ENCODE data around the gene STARD13.
A peak's percentile ranks its signal among the peaks of the same experiment; 100 is the strongest.

STARD13 gene

DNA sequence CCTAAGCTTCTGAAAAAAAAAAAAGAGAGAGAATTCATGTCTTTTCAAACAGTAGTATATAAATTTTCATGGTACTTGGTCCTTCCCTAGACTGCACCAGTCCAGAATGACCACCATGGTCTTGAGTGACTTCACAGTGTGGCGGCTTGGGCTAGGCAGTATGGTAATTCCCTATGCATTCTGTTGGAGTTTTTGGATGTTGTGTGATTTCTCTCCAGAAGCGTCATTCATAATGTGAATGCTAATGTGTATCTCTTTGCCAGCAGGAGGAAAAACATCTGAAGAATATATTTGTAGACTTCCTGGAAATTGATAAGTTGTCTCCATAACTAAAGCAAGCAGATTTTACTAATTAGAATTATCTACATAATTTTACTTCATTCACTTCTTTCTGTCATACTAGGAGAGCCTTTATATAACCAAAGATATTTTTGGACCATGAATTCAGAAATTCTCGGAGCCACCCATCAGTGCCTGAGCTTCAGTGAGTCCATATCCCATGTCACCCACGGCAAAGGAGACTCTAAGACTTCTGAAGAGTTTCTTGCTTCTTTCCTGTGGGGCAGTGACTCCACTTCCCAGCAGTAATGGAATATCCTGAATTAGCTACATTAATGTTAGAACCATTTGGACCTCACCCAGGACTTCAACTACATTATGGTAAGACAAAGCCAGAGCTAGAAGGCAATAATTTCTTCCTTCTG, 8.4 kb downstream of the STARD13 start:
- no peak for DNase-seq

DNA sequence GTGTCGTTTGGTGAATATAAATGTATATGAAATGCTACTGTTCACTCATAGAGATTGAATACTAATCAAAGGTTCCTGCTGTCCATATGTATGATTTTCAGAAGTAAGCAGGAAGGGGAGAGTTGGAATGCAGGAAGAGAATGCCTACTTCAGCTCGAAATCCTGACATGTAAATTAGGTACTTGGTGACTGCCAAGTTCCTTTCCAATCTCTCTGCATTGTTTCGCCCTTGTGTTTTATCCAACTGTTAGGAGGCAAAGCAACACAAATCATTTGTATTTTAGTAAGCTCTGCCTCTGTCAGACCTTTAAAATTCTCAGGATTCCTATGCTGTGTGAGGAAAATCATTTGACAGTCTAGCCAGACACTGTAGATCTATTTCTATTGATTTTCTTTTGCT, 9.0 kb downstream of the STARD13 start:
- peak; percentile 80 for DNase-seq

DNA sequence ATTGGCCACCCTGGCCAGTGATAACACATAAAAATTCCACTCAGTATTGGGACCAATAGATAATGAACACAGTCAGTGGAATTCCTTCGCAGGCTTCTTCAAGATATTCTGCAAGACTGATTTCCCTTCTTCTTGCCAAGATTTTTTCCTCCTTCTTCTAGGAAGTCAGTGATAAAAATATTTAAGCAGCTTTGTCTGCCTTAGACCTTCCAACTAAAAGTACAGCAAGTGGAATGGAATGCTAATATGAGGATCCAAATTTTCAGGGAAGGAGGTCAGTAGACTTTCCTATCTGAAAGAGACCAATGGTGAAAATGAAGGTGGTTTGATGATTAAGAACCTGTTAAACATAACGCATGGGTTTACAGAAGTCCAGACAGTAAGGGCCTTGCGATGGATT, 9.6 kb downstream of the STARD13 start:
- peak; percentile 90 for DNase-seq

- DNase-seq, result no peak
These were observed 11.3 kb downstream of the STARD13 start for GRCh38 chr13:33274264-33274663.

GRCh38 chr13:33272531-33273124, 12.9 kb downstream of the STARD13 start:
- DNase-seq, result no peak

DNA sequence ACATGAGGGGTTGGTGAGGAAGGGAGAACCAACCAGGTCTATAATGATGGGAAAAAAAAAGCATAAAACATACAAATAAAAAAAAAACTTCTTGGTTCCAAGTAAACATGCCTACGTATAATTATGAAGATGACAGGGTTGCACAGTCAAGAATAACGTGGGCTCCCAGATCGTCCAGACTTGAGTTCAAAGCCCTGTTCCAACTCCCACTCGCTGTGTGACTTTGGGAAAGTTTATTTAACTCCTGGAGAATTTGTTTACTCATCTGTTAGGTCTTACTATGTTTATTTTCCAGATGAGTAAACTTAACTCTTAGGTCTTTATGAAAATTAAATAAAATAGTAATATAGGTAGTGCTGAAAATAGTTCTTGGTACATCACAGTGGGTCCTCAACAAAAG, 13.8 kb downstream of the STARD13 start:
- DNase-seq, result no peak

DNA sequence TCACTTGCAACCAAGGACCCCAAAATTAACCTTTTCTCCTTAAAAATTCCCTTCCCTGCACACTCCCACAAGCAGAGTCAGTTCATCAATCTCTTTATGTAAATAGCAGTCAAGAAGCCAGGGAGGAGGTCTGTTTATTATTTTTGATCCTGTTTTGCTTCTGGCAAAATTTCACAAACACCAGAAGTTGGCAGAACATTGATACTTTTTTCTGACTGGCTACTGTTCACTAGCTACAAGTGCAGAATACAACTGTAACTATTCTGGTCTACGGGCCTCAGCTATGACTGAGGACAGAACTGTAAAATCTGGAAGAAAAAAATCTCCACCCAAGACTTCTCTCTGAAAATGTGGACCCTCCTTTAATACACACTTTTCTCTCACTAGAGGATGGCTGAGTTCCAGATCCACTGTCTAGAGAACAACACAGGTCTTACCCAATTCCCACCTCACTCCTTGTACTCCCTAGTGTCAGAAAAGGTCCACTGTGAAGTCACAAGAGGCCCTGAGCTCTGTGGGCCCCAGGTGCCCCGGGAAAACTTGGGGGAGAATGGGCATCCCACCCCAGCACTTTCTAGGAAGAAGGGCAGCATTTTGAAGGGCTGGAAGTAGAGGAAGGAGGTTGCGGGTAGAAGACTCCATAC, 14.5 kb downstream of the STARD13 start:
- no peak for DNase-seq

GRCh38 chr13:33265607-33266006, 19.9 kb downstream of the STARD13 start:
- DNase-seq, result no peak

- DNase-seq, result no peak
These were observed 20.4 kb downstream of the STARD13 start for GRCh38 chr13:33265133-33265532.

DNA sequence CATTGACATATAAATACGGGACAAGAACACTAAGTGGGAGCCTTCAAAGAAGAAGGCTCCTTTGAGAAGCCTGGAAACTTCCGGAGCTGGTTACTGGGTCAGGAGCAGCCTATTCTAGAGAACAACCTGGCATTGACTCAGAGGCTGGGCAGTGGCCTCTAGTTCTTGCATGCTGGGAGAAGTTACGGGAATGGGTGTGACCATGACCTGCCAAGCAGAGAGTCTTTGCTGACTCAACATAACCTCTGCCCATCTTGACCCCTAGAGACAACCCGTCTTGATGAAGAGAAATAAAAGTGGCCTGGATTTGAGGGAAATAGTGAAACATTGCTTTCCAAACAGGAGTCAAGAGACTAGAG, 21.0 kb downstream of the STARD13 start:
- no peak for DNase-seq

DNA sequence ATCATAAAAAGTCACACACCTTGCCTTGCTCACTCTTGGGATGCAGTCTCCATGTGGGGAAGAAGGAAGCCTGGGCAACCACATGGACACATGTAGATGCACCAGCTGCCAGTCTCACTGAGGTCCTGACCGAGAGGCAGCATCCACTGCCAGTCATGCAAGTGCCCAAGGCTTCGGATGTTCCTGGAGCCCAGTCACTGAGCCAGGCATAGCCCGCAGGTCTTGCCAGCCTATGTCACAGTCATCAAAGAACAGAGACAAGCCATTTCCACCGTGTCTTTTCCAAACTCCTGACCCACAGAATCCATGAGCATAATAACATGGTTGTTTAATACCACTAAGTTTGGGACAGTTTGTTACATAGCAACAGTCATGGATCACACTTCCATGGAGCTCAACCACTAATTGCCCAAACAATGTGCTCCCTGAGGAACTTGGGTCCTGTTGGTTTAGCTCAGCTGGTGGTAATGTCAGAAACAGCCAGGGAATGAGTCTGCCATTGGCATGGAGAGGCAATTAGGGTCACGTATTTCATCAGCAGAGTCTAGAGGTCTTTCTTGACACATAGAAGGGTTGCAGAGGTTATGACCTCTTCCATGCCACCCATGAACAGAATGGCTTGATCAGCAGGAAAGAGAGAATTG, 21.5 kb downstream of the STARD13 start:
- peak; percentile 39 for DNase-seq

- no peak for DNase-seq
These were observed 22.1 kb downstream of the STARD13 start for GRCh38 chr13:33263484-33263883.

DNA sequence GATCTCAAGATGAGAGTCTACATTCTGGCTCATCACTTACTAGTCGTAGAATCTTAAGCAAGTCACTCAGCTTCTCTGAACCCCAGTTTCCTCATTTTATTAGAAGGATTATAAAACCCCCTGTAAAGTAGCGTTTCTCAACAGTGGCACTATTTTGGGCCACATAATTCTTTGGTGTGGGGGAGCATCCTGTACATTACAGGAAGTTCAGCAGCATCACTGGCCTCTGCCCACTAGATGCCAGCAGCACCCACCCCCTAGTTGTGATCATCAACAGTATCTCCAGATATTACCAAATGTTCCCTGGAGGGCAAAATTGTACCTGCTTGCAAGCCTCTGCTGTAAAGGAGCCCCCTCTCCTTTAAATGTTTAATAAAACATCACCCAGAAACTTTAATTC, 22.6 kb downstream of the STARD13 start:
- DNase-seq, result no peak

DNA sequence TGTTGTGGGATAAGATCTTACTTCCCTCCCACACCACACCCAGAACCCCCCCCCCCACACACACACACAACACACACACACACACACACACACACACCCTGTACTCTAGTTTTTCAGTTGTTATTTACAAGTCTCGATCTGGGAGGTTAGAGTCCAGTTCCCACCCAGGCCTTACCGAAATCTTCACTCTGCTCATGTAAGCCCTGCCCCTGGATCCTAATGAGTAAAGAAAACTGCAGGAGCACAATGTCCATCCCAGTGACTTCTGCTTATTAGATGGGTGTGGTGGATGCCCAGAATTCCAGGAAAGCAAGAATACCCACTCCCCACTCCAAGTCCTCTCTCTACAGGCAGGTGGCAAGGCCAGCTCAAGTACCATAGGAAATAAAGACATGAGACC, 23.0 kb downstream of the STARD13 start:
- no peak for DNase-seq

- DNase-seq, result no peak
These were observed 23.5 kb downstream of the STARD13 start for GRCh38 chr13:33262062-33262487.

- DNase-seq, result no peak
These were observed 24.0 kb downstream of the STARD13 start for GRCh38 chr13:33261387-33262061.

DNA sequence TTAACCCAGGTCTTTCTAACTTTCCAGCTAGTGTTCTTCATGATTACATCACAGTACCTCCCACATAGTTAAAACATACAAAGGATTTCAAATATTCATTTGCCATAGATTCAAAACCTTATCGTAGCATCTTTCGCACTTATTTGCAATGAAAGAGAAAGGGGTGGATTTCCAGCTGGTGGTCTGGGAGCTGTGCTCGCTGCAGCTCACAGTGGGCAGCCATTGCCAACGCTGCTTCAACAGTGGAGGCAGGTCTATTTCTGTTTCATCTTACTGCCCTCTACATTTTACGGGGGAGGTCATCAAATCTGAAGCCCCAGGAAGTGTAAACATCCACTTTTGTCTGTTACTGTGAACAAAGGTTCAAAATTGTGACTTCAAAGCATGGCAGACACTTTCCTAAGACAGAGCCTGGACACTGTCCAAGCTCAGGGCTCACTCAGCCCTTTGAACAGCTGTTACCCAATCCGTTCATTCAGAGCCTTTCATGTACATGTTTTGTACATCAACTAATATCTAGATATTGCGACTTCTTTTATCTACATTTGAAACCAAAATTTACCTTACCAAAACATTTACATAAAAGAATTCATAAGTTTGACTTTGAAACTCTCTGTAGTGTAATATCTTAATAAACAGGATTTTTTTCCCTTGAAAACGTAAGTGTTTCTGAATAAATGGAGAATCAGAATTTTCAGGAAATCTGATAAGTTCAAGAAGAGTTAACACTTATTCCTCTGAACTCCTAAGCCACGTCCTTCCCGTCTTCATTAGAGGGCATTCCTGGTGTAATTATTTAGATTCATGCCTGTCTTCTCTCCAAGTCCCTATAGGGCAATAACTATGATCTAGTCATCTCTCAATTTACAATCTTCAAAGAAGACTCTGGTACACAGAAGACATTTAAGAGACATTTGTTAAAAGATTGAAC, 25.1 kb downstream of the STARD13 start:
- DNase-seq, result peak; percentile 40

GRCh38 chr13:33259296-33259695, 26.3 kb downstream of the STARD13 start:
- DNase-seq, result no peak

DNA sequence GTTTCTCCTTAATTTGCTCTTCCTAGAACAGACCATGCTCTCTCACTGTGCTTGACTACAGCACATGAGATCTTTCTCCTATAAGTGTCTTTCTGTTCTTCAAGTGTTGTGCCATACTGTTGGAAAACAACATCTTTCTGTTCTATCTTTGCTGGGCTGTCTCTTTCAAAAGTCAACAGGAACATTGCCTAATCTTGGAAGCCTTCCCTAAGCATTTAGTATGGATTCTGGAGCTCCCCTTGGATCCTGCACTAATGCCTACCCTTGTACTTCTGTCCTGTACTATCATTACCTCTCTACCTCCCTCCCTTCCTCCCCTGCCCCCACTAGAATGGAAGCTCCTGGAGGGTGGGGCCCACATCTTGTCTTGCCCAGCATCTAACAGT, 26.8 kb downstream of the STARD13 start:
- DNase-seq, result no peak

DNA sequence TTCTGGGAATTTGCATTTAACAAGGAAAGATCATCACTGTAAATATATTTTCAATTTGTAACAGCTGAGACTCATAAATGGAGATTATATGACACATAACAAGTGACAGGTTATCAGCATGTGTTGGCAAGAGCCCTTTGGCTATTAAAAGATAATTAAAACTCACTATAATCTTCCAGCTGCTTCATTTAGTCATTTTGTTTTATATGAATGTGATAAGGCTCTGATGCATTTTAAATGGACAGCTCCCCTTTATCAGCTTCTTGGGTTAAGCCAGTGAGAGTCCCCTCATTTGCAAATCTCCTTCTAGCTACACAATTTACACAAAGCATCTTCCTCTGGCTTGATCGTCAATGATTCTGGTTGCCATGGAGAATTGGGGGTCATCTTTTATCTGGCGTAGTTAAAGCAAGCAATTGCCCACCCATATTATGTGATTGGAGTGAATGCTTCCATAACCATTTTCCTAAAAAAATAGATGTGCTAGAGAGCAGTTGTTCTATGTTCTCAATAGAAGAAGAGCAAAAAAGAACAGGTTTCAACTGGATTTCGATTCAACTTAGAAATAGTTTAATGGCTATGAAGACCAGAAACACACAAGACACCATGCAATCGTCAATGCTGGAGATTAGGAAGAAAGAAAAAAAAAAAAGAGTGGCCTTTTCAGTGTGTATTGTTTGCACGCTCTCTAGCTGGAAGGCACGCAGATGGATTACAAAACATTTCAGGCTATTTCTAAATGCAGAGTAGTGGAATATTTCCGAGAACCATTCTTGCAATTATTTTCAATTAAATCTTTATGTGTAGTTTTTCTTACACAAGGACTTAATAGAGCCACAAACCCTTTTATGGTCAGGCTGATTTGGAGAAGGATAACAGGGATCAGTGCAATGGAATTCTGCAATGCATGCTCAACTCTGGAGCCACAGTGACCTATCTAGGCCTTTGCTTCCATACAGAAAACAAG, 27.4 kb downstream of the STARD13 start:
- peak; percentile 41 for DNase-seq
